SU-DHL-6 (cell line): ENCODE measurements around the gene VPS4A.

ENCODE experiments used
- H2AFZ ChIP-seq: fragments of 200-600 bp; sonication (generic); 2 replicates; pipeline ENCODE4 v1.6.1; 2014; ENCODE audit warnings: low read depth, mild to moderate bottlenecking, moderate library complexity, mixed read lengths, antibody characterized with exemption, low read length; ENCODE audit not compliant: severe bottlenecking
- H3F3A ChIP-seq: fragments of 200-600 bp; shearing (Covaris generic); 2 replicates; pipeline ENCODE4 v1.6.0; 2016; ENCODE audit warnings: antibody characterized with exemption, mild to moderate bottlenecking; ENCODE audit not compliant: insufficient read depth
- H3K27ac ChIP-seq: fragments of 200-600 bp; sonication (generic); 2 replicates; pipeline ENCODE4 v1.5.1; 2016; ENCODE audit warnings: low read depth, mild to moderate bottlenecking, low read length, moderate library complexity, mixed read lengths
- H3K27me3 ChIP-seq: fragments of 200-600 bp; sonication (generic), shearing (Covaris generic); 2 replicates; pipeline ENCODE4 v1.6.0; 2014; ENCODE audit warnings: mild to moderate bottlenecking, low read length
- H3K36me3 ChIP-seq: fragments of 200-600 bp; sonication (generic); 2 replicates; pipeline ENCODE4 v1.6.1; 2014; ENCODE audit warnings: mild to moderate bottlenecking, low read length, mixed read lengths
- H3K4me2 ChIP-seq: fragments of 300-600, 200-600 bp; shearing (Covaris generic), sonication (generic); 2 replicates; pipeline ENCODE4 v1.6.0; 2014; ENCODE audit warnings: low read length, low read depth, mild to moderate bottlenecking; ENCODE audit not compliant: poor library complexity, severe bottlenecking
- H3K4me3 ChIP-seq: fragments of 200-600 bp; sonication (generic); 2 replicates; pipeline ENCODE4 v1.5.1; 2014; ENCODE audit warnings: antibody characterized with exemption, low read length, mild to moderate bottlenecking, mixed read lengths; ENCODE audit not compliant: insufficient read depth, poor library complexity, severe bottlenecking
- H3K79me2 ChIP-seq: fragments of 200-600 bp; sonication (generic); 2 replicates; pipeline ENCODE4 v1.6.1; 2014; ENCODE audit warnings: mild to moderate bottlenecking, low read length, moderate library complexity; ENCODE audit not compliant: insufficient read depth
- H3K9ac ChIP-seq: fragments of 200-600 bp; sonication (generic); 2 replicates; pipeline ENCODE4 v1.7.0; 2014; ENCODE audit warnings: mild to moderate bottlenecking, low read length
- H3K9me2 ChIP-seq: fragments of 200-600 bp; sonication (generic); replicated peaks from 2 replicates; pipeline ENCODE4 v1.6.1; 2014; ENCODE audit warnings: low read length; ENCODE audit not compliant: insufficient read depth
- H3K9me3 ChIP-seq: fragments of 200-600 bp; sonication (generic); 2 replicates; pipeline ENCODE4 v1.6.1; 2014; ENCODE audit warnings: low read length, mixed read lengths; ENCODE audit not compliant: insufficient read depth
- H4K20me1 ChIP-seq: fragments of 200-600 bp; sonication (generic); 2 replicates; pipeline ENCODE4 v1.6.1; 2014; ENCODE audit warnings: low read depth, mild to moderate bottlenecking, antibody characterized with exemption, low read length, moderate library complexity, mixed read lengths
- EZH2phosphoT487 ChIP-seq: fragments of 200-600 bp; sonication (generic), shearing (Covaris generic); conservative IDR thresholded peaks from 2 replicates; pipeline ENCODE4 v1.6.1; 2018; ENCODE audit warnings: mild to moderate bottlenecking, antibody characterized with exemption, low read length, moderate library complexity, mixed read lengths
- TF ChIP-seq, protein P1 (sequence below): fragments of 200-600 bp; sonication (generic); IDR thresholded peaks from one replicate; pipeline ENCODE4 v1.5.1; 2017; ENCODE audit warnings: antibody characterized with exemption, mild to moderate bottlenecking, low read length, moderate library complexity; ENCODE audit not compliant: insufficient read depth, poor library complexity, severe bottlenecking

Gene VPS4A

GRCh38 chr16:69318911-69319289 lies 7.8 kb downstream of the VPS4A start:
- Histone ChIP-seq H3K4me3 (no peak overlapping the region), H3K9ac (no peak overlapping the region), H4K20me1 (peaks cover 3% of the 10 kb centered on the region; the same call in 1 of the 2 replicates), H2AFZ (no peak overlapping the region), H3K36me3 (no peaks in the 10 kb centered on the region), H3K9me2 (no peaks in the 10 kb centered on the region), H3K79me2 (peaks cover 18% of the 10 kb centered on the region), H3K27ac (no peak overlapping the region), H3F3A (no peaks in the 10 kb centered on the region), H3K27me3 (no peaks in the 10 kb centered on the region), H3K9me3 (no peaks in the 10 kb centered on the region), H3K4me2 (no peak overlapping the region)
- TF ChIP-seq EZH2phosphoT487, result no peak

GRCh38 chr16:69319381-69319780 lies 8.2 kb downstream of the VPS4A start:
- no peaks in the 10 kb centered on the region for H3K27me3 ChIP-seq
- peaks cover 18% of the 10 kb centered on the region for H3K79me2 ChIP-seq
- H3K9me2 ChIP-seq, result no peaks in the 10 kb centered on the region
- H3K36me3 ChIP-seq, result no peaks in the 10 kb centered on the region
- H3K4me3 ChIP-seq, result no peak overlapping the region
- H3F3A ChIP-seq, result no peaks in the 10 kb centered on the region
- H3K9ac ChIP-seq, result no peak overlapping the region
- H2AFZ ChIP-seq, result no peak overlapping the region
- H3K4me2 ChIP-seq, result no peak overlapping the region
- H3K27ac ChIP-seq, result no peak overlapping the region
- no peaks in the 10 kb centered on the region for H3K9me3 ChIP-seq
- peaks cover 3% of the 10 kb centered on the region; the same call in 1 of the 2 replicates for H4K20me1 ChIP-seq
- TF ChIP-seq EZH2phosphoT487, result no peak
- TF ChIP-seq, protein P1, sequence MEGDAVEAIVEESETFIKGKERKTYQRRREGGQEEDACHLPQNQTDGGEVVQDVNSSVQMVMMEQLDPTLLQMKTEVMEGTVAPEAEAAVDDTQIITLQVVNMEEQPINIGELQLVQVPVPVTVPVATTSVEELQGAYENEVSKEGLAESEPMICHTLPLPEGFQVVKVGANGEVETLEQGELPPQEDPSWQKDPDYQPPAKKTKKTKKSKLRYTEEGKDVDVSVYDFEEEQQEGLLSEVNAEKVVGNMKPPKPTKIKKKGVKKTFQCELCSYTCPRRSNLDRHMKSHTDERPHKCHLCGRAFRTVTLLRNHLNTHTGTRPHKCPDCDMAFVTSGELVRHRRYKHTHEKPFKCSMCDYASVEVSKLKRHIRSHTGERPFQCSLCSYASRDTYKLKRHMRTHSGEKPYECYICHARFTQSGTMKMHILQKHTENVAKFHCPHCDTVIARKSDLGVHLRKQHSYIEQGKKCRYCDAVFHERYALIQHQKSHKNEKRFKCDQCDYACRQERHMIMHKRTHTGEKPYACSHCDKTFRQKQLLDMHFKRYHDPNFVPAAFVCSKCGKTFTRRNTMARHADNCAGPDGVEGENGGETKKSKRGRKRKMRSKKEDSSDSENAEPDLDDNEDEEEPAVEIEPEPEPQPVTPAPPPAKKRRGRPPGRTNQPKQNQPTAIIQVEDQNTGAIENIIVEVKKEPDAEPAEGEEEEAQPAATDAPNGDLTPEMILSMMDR, result no peak

GRCh38 chr16:69319826-69320739 lies 8.9 kb downstream of the VPS4A start:
- Histone ChIP-seq H2AFZ (no peak overlapping the region), H3F3A (no peaks in the 10 kb centered on the region), H3K4me2 (no peak overlapping the region), H4K20me1 (peaks cover 3% of the 10 kb centered on the region; the same call in 1 of the 2 replicates), H3K27ac (no peak overlapping the region), H3K9me2 (no peaks in the 10 kb centered on the region), H3K79me2 (peaks cover 19% of the 10 kb centered on the region), H3K9ac (no peak overlapping the region), H3K4me3 (no peak overlapping the region), H3K27me3 (no peaks in the 10 kb centered on the region), H3K9me3 (no peaks in the 10 kb centered on the region), H3K36me3 (no peaks in the 10 kb centered on the region)
- TF ChIP-seq EZH2phosphoT487, result no peak
- TF ChIP-seq, protein P1, result no peak

- no peak for TF ChIP-seq EZH2phosphoT487
- TF ChIP-seq, protein P1, result no peak
- peaks cover 3% of the 10 kb centered on the region; the same call in 1 of the 2 replicates for H4K20me1 ChIP-seq
- no peak overlapping the region for H3K4me2 ChIP-seq
- no peak overlapping the region for H3K4me3 ChIP-seq
- no peaks in the 10 kb centered on the region for H3K9me2 ChIP-seq
- no peak overlapping the region for H3K9ac ChIP-seq
- peaks cover 22% of the 10 kb centered on the region for H3K79me2 ChIP-seq
- no peaks in the 10 kb centered on the region for H3F3A ChIP-seq
- H2AFZ ChIP-seq, result no peak overlapping the region
- H3K27me3 ChIP-seq, result no peaks in the 10 kb centered on the region
- no peaks in the 10 kb centered on the region for H3K36me3 ChIP-seq
- no peak overlapping the region for H3K27ac ChIP-seq
- H3K9me3 ChIP-seq, result no peaks in the 10 kb centered on the region
Observed at GRCh38 chr16:69320740-69321073, 9.6 kb downstream of the VPS4A start.
